Hepatic stellate cell (primary cell): ENCODE results near the gene RUNDC1.
A peak's percentile ranks its signal among the peaks of the same experiment; 100 is the strongest.
"Not testable (repeated sequence)": the region's sequence is repeated elsewhere in the genome, so short reads cannot be mapped to it uniquely, and the experiment has no call there.

Source experiments
- DNase-seq: peaks from one replicate; pipeline ENCODE4 v3.0.0; 2011; ENCODE audit warnings: low spot score

The RUNDC1 gene

GRCh38 chr17:42980274-42980765, at the start of gene RUNDC1:
Gene RUNDC1 (plus strand): TSS chr17:42980565. CDS start chr17:42980577, 12 bp downstream.
- peak; percentile 95 for DNase-seq

GRCh38 chr17:42937712-42938596, 42.4 kb upstream of the RUNDC1 start:
- peak; percentile 66 for DNase-seq

GRCh38 chr17:42944211-42944610, 36.2 kb upstream of the RUNDC1 start:
- DNase-seq = no peak

- DNase-seq = no peak
Measured at GRCh38 chr17:42946812-42947211, 33.6 kb upstream of the RUNDC1 start.

GRCh38 chr17:42950044-42950783, 30.2 kb upstream of the RUNDC1 start:
- no peak for DNase-seq

- no peak for DNase-seq
Measured at GRCh38 chr17:42953669-42954068, 26.7 kb upstream of the RUNDC1 start.

- peak; percentile 92 for DNase-seq
Measured at GRCh38 chr17:42964161-42964932, 16.0 kb upstream of the RUNDC1 start, which contains the start of gene AARSD1. Gene AARSD1 (minus strand): TSS chr17:42964454. CDS start chr17:42964440, 14 bp downstream.

GRCh38 chr17:42967925-42968324, 12.4 kb upstream of the RUNDC1 start:
- DNase-seq = no peak

GRCh38 chr17:42969001-42969581, 11.3 kb upstream of the RUNDC1 start:
- DNase-seq = no peak

GRCh38 chr17:42971589-42971988, 8.8 kb upstream of the RUNDC1 start:
- no peak for DNase-seq

- not testable (repeated sequence) for DNase-seq
Measured at GRCh38 chr17:42973323-42973722, 7.0 kb upstream of the RUNDC1 start.

GRCh38 chr17:42975265-42975664, 5.1 kb upstream of the RUNDC1 start:
- no peak for DNase-seq

GRCh38 chr17:42975701-42976100, 4.7 kb upstream of the RUNDC1 start:
- not testable (repeated sequence) for DNase-seq

GRCh38 chr17:42979511-42980273, 673 bp upstream of the RUNDC1 start, which contains the start of gene PTGES3L:
Gene PTGES3L (minus strand): TSS chr17:42980080. CDS start chr17:42980053, 27 bp downstream.
- DNase-seq = peak; percentile 81

GRCh38 chr17:42980766-42981397, 517 bp downstream of the RUNDC1 start:
- DNase-seq = peak; percentile 60

- no peak for DNase-seq
Measured at GRCh38 chr17:42982266-42982665, 1.9 kb downstream of the RUNDC1 start.

- DNase-seq = no peak
Measured at GRCh38 chr17:42985225-42985624, 4.9 kb downstream of the RUNDC1 start.

GRCh38 chr17:42989141-42989540, 8.8 kb downstream of the RUNDC1 start:
- DNase-seq = no peak

GRCh38 chr17:42989726-42990652, 9.6 kb downstream of the RUNDC1 start:
- DNase-seq = peak; percentile 53
